ENCODE results near the gene ARHGAP22.

The ARHGAP22 gene

GRCh38 chr10:48490571-48490940, 114.3 kb downstream of the ARHGAP22 start:
- H3K27me3 ChIP-seq (replicated peaks; ENCODE audit: insufficient read depth, low read length): no peaks in the 10 kb centered on the region
- peaks cover 12% of the 10 kb centered on the region for H3F3A ChIP-seq (ENCODE audit: insufficient read depth, low read length)
- no peak overlapping the region for H3K4me2 ChIP-seq (ENCODE audit: low read depth, low read length)
- H3K79me2 ChIP-seq (ENCODE audit: low read length): no peaks in the 10 kb centered on the region
- H4K20me1 ChIP-seq (ENCODE audit: insufficient read depth, low read length): no peaks in the 10 kb centered on the region
- H3K27ac ChIP-seq (ENCODE audit: low read length): no peak overlapping the region
- no peak for TF ChIP-seq EZH2phosphoT487 (IDR thresholded peaks at IDR 0.05; ENCODE audit: low read length)
- no peak for TF ChIP-seq EZH2 (optimal IDR thresholded peaks at IDR 0.05; ENCODE audit: low read depth, low read length)
- H3K4me1 ChIP-seq (ENCODE audit: low read length): peaks cover 10% of the 10 kb centered on the region
- H3K9me2 ChIP-seq (replicated peaks; ENCODE audit: insufficient read depth, low read length): no peaks in the 10 kb centered on the region
- no peaks in the 10 kb centered on the region for H3K36me3 ChIP-seq (replicated peaks; ENCODE audit: insufficient read depth, low read length)
- no peak for DNase-seq
- H3K9ac ChIP-seq (ENCODE audit: low read length): no peak overlapping the region
- H3K4me3 ChIP-seq (ENCODE audit: low read length): no peak overlapping the region
- no peak overlapping the region for H2AFZ ChIP-seq (ENCODE audit: low read length)
- no peaks in the 10 kb centered on the region for H3K9me3 ChIP-seq (replicated peaks; ENCODE audit: insufficient read depth, low read length)

- H3K4me1 ChIP-seq (ENCODE audit: low read length): peaks cover 6% of the 10 kb centered on the region
- H3K9ac ChIP-seq (ENCODE audit: low read length): no peak overlapping the region
- H3K9me2 ChIP-seq (replicated peaks; ENCODE audit: insufficient read depth, low read length): no peaks in the 10 kb centered on the region
- H3K9me3 ChIP-seq (replicated peaks; ENCODE audit: insufficient read depth, low read length): no peaks in the 10 kb centered on the region
- H3K79me2 ChIP-seq (ENCODE audit: low read length): no peaks in the 10 kb centered on the region
- no peak overlapping the region for H3K4me2 ChIP-seq (ENCODE audit: low read depth, low read length)
- peaks cover 12% of the 10 kb centered on the region for H3F3A ChIP-seq (ENCODE audit: insufficient read depth, low read length)
- H4K20me1 ChIP-seq (ENCODE audit: insufficient read depth, low read length): no peaks in the 10 kb centered on the region
- TF ChIP-seq EZH2 (optimal IDR thresholded peaks at IDR 0.05; ENCODE audit: low read depth, low read length) (no peak), CTCF (IDR thresholded peaks at IDR 0.05; ENCODE audit: low read length) (no peak), EZH2phosphoT487 (IDR thresholded peaks at IDR 0.05; ENCODE audit: low read length) (no peak)
- H3K4me3 ChIP-seq (ENCODE audit: low read length): no peak overlapping the region
- H3K27me3 ChIP-seq (replicated peaks; ENCODE audit: insufficient read depth, low read length): no peaks in the 10 kb centered on the region
- H3K36me3 ChIP-seq (replicated peaks; ENCODE audit: insufficient read depth, low read length): no peaks in the 10 kb centered on the region
- no peak overlapping the region for H3K27ac ChIP-seq (ENCODE audit: low read length)
- DNase-seq: no peak
- no peak overlapping the region for H2AFZ ChIP-seq (ENCODE audit: low read length)
Measured at GRCh38 chr10:48489099-48489498, 115.8 kb downstream of the ARHGAP22 start.

- Histone ChIP-seq H3F3A (ENCODE audit: insufficient read depth, low read length) (no peaks in the 10 kb centered on the region), H3K9me2 (replicated peaks; ENCODE audit: insufficient read depth, low read length) (no peaks in the 10 kb centered on the region), H4K20me1 (ENCODE audit: insufficient read depth, low read length) (no peaks in the 10 kb centered on the region), H3K27ac (ENCODE audit: low read length) (no peak overlapping the region), H3K4me1 (ENCODE audit: low read length) (no peaks in the 10 kb centered on the region), H3K36me3 (replicated peaks; ENCODE audit: insufficient read depth, low read length) (no peaks in the 10 kb centered on the region), H3K9me3 (replicated peaks; ENCODE audit: insufficient read depth, low read length) (no peaks in the 10 kb centered on the region), H3K9ac (ENCODE audit: low read length) (no peak overlapping the region), H2AFZ (ENCODE audit: low read length) (no peak overlapping the region), H3K4me3 (ENCODE audit: low read length) (no peak overlapping the region), H3K27me3 (replicated peaks; ENCODE audit: insufficient read depth, low read length) (no peaks in the 10 kb centered on the region), H3K4me2 (ENCODE audit: low read depth, low read length) (no peak overlapping the region), H3K79me2 (ENCODE audit: low read length) (no peaks in the 10 kb centered on the region)
- no peak for TF ChIP-seq EZH2 (optimal IDR thresholded peaks at IDR 0.05; ENCODE audit: low read depth, low read length)
- DNase-seq: no peak
Measured at GRCh38 chr10:48487244-48487643, 117.6 kb downstream of the ARHGAP22 start.

GRCh38 chr10:48485711-48486110, 119.2 kb downstream of the ARHGAP22 start:
- no peaks in the 10 kb centered on the region for H4K20me1 ChIP-seq (ENCODE audit: insufficient read depth, low read length)
- no peaks in the 10 kb centered on the region for H3K79me2 ChIP-seq (ENCODE audit: low read length)
- no peak for DNase-seq
- no peaks in the 10 kb centered on the region for H3K9me2 ChIP-seq (replicated peaks; ENCODE audit: insufficient read depth, low read length)
- H3K36me3 ChIP-seq (replicated peaks; ENCODE audit: insufficient read depth, low read length): no peaks in the 10 kb centered on the region
- no peak overlapping the region for H3K4me2 ChIP-seq (ENCODE audit: low read depth, low read length)
- no peaks in the 10 kb centered on the region for H3K27me3 ChIP-seq (replicated peaks; ENCODE audit: insufficient read depth, low read length)
- no peak for TF ChIP-seq CTCF (IDR thresholded peaks at IDR 0.05; ENCODE audit: low read length)
- no peak for TF ChIP-seq EZH2 (optimal IDR thresholded peaks at IDR 0.05; ENCODE audit: low read depth, low read length)
- no peak for TF ChIP-seq EZH2phosphoT487 (IDR thresholded peaks at IDR 0.05; ENCODE audit: low read length)
- H3K4me3 ChIP-seq (ENCODE audit: low read length): no peak overlapping the region
- H3K27ac ChIP-seq (ENCODE audit: low read length): no peak overlapping the region
- no peaks in the 10 kb centered on the region for H3F3A ChIP-seq (ENCODE audit: insufficient read depth, low read length)
- H2AFZ ChIP-seq (ENCODE audit: low read length): no peak overlapping the region
- no peaks in the 10 kb centered on the region for H3K4me1 ChIP-seq (ENCODE audit: low read length)
- H3K9me3 ChIP-seq (replicated peaks; ENCODE audit: insufficient read depth, low read length): no peaks in the 10 kb centered on the region
- H3K9ac ChIP-seq (ENCODE audit: low read length): no peak overlapping the region

Data from MM.1S (cell line).